HEK293 (cell line): ENCODE measurements around the gene CAMKMT.
A peak's percentile ranks its signal among the peaks of the same experiment; 100 is the strongest.
"Not testable (repeated sequence)": the region's sequence is repeated elsewhere in the genome, so short reads cannot be mapped to it uniquely, and the experiment has no call there.

Experiments used
- CTCF ChIA-PET: fragments of 350-600 bp; formaldehyde crosslinking; extraction: SDS; loops from one replicate; lab custom pipeline; 2021; ENCODE audit warnings: antibody characterized with exemption; lab: Yijun Ruan, JAX
- POLR2A ChIA-PET: fragments of 300-600 bp; formaldehyde crosslinking; extraction: SDS; loops from one replicate; lab custom pipeline; 2020; ENCODE audit warnings: antibody characterized with exemption, inconsistent platforms; lab: Yijun Ruan, JAX
- H3K27ac ChIP-seq: fragments of 200-500 bp; sonication (Bioruptor generic); 2 replicates; pipeline ENCODE4 v1.5.1; 2014; ENCODE audit warnings: low read depth, low read length, control low read depth, inconsistent platforms; ENCODE audit errors: extremely low read depth
- H3K36me3 ChIP-seq, 2 experiments: fragments of 200-500 bp in 1 of 2; sonication (Bioruptor generic) in 1 of 2; 1 replicate in 1 of 2; 2 replicates in 1 of 2; pipeline ENCODE4 v1.5.1; 2014 to 2017; ENCODE audit warnings: inconsistent platforms in 2 of 2, low read length in 2 of 2; ENCODE audit not compliant: control insufficient read depth in 2 of 2, insufficient read depth in 1 of 2
- H3K4me1 ChIP-seq: fragments of 200-500 bp; sonication (Bioruptor generic); 2 replicates; pipeline ENCODE4 v1.5.1; 2014; ENCODE audit warnings: mild to moderate bottlenecking, low read length, inconsistent platforms; ENCODE audit not compliant: control insufficient read depth, insufficient read depth
- H3K4me3 ChIP-seq: 2 replicates; pipeline ENCODE4 v1.5.1; 2011; ENCODE audit warnings: low read depth, mild to moderate bottlenecking, control low read depth, low read length, moderate library complexity
- H3K9me3 ChIP-seq: fragments of 200-500 bp; sonication (Bioruptor generic); 2 replicates; pipeline ENCODE4 v1.5.1; 2014; ENCODE audit warnings: low read depth, low read length, inconsistent platforms; ENCODE audit not compliant: control insufficient read depth, insufficient read depth
- BCL11A ChIP-seq: fragments of 450-650 bp; formaldehyde crosslinking; IDR thresholded peaks from 2 replicates; pipeline ENCODE4 v1.5.1; 2016; ENCODE audit warnings: low read depth, missing biosample characterization, missing genetic modification characterization
- HOXA7 ChIP-seq: sonication (generic); formaldehyde crosslinking; IDR thresholded peaks from 2 replicates; pipeline ENCODE4 v1.8.1; 2022; ENCODE audit warnings: missing genetic modification reagents, borderline replicate concordance
- KLF17 ChIP-seq: fragments of 450-650 bp; formaldehyde crosslinking; IDR thresholded peaks from 2 replicates; pipeline ENCODE4 v1.5.1; 2016; ENCODE audit warnings: missing biosample characterization, missing genetic modification characterization
- KLF9 ChIP-seq: fragments of 450-650 bp; formaldehyde crosslinking; IDR thresholded peaks from 2 replicates; pipeline ENCODE4 v1.5.1; 2016; ENCODE audit warnings: missing biosample characterization, missing genetic modification characterization, low read depth
- MZF1 ChIP-seq: fragments of 450-650 bp; formaldehyde crosslinking; IDR thresholded peaks from 2 replicates; pipeline ENCODE4 v1.5.1; 2017; ENCODE audit warnings: missing biosample characterization, missing genetic modification characterization, borderline replicate concordance
- SCRT2 ChIP-seq: fragments of 450-650 bp; formaldehyde crosslinking; IDR thresholded peaks from 2 replicates; pipeline ENCODE4 v1.5.1; 2016; ENCODE audit warnings: missing biosample characterization, missing genetic modification characterization
- SETDB1 ChIP-seq: IDR thresholded peaks from one replicate; pipeline ENCODE4 v1.6.1; 2017; ENCODE audit warnings: mild to moderate bottlenecking, low read length, moderate library complexity, mixed read lengths; ENCODE audit not compliant: insufficient read length
- ZBTB8A ChIP-seq: fragments of 450-650 bp; formaldehyde crosslinking; IDR thresholded peaks from 2 replicates; pipeline ENCODE4 v1.5.1; 2016; ENCODE audit warnings: missing biosample characterization, missing genetic modification characterization
- ZNF10 ChIP-seq: fragments of 450-650 bp; formaldehyde crosslinking; IDR thresholded peaks from 2 replicates; pipeline ENCODE4 v1.5.1; 2017; ENCODE audit warnings: missing biosample characterization, missing genetic modification characterization
- ZNF132 ChIP-seq: fragments of 450-650 bp; formaldehyde crosslinking; IDR thresholded peaks from 2 replicates; pipeline ENCODE4 v1.5.1; 2017; ENCODE audit warnings: missing biosample characterization, missing genetic modification characterization, borderline replicate concordance
- ZNF146 ChIP-seq: fragments of 450-650 bp; formaldehyde crosslinking; IDR thresholded peaks from 2 replicates; pipeline ENCODE4 v1.5.1; 2016; ENCODE audit warnings: missing biosample characterization, missing genetic modification characterization
- ZNF19 ChIP-seq: fragments of 450-650 bp; formaldehyde crosslinking; IDR thresholded peaks from 2 replicates; pipeline ENCODE4; 2016; ENCODE audit warnings: missing biosample characterization, missing genetic modification characterization, low read depth
- ZNF302 ChIP-seq: fragments of 450-650 bp; formaldehyde crosslinking; IDR thresholded peaks from 2 replicates; pipeline ENCODE4 v1.5.1; 2016; ENCODE audit warnings: missing biosample characterization, missing genetic modification characterization, low read depth
- ZNF600 ChIP-seq: fragments of 450-650 bp; formaldehyde crosslinking; IDR thresholded peaks from 2 replicates; pipeline ENCODE4 v1.5.1; 2016; ENCODE audit warnings: missing biosample characterization, missing genetic modification characterization
- ZNF610 ChIP-seq: fragments of 450-650 bp; formaldehyde crosslinking; IDR thresholded peaks from 2 replicates; pipeline ENCODE4 v1.5.1; 2016; ENCODE audit warnings: missing biosample characterization, missing genetic modification characterization, borderline replicate concordance
- ZNF658 ChIP-seq: fragments of 450-650 bp; formaldehyde crosslinking; IDR thresholded peaks from 2 replicates; pipeline ENCODE4; 2016; ENCODE audit warnings: missing biosample characterization, missing genetic modification characterization
- ZNF664 ChIP-seq: fragments of 450-650 bp; formaldehyde crosslinking; IDR thresholded peaks from 2 replicates; pipeline ENCODE4 v1.5.1; 2016; ENCODE audit warnings: missing biosample characterization, missing genetic modification characterization
- ZSCAN18 ChIP-seq: fragments of 450-650 bp; formaldehyde crosslinking; IDR thresholded peaks from 2 replicates; pipeline ENCODE4 v1.5.1; 2016; ENCODE audit warnings: missing biosample characterization, missing genetic modification characterization
- TF ChIP-seq, protein P1 (sequence below): fragments of 450-650 bp; formaldehyde crosslinking; IDR thresholded peaks from 2 replicates; pipeline ENCODE4 v1.5.1; 2016; ENCODE audit warnings: missing biosample characterization, missing genetic modification characterization

CAMKMT gene

GRCh38 chr2:44582363-44583008 is 220.7 kb downstream of the CAMKMT start:
- peaks cover 9% of the 10 kb centered on the region for H3K4me1 ChIP-seq
- H3K27ac ChIP-seq = no peak overlapping the region
- no peak overlapping the region for H3K4me3 ChIP-seq
- no peaks in the 10 kb centered on the region for H3K36me3 ChIP-seq
- ChIA-PET CTCF (interaction anchor here (1.7 kb wide), 1 partner anchor 22 kb away, joined by 4 read pairs; no protein-coding TSS in a partner anchor), POLR2A (no interaction called here)
- no peak for TF ChIP-seq ZNF664 (tag by site-specific recombination)
- TF ChIP-seq BCL11A = no peak
- no peak for TF ChIP-seq KLF17 (tag by site-specific recombination)
- TF ChIP-seq ZNF658 (tag by site-specific recombination) = no peak
- TF ChIP-seq ZNF610 (tag by site-specific recombination) = no peak
- no peak for TF ChIP-seq MZF1 (tag by site-specific recombination)
- no peak for TF ChIP-seq KLF9 (tag by site-specific recombination)
- no peak for TF ChIP-seq ZNF132
- TF ChIP-seq ZSCAN18 = no peak
- no peak for TF ChIP-seq HOXA7 (CRISPR knock-in tag)
- TF ChIP-seq ZNF302 (tag by site-specific recombination) = no peak
- no peak for TF ChIP-seq SETDB1
- no peak for TF ChIP-seq SCRT2 (tag by site-specific recombination)
- TF ChIP-seq ZNF19 = no peak
- no peak for TF ChIP-seq ZBTB8A (tag by site-specific recombination)
- TF ChIP-seq ZNF10 = no peak
- no peak for TF ChIP-seq ZNF600
- TF ChIP-seq, protein P1, sequence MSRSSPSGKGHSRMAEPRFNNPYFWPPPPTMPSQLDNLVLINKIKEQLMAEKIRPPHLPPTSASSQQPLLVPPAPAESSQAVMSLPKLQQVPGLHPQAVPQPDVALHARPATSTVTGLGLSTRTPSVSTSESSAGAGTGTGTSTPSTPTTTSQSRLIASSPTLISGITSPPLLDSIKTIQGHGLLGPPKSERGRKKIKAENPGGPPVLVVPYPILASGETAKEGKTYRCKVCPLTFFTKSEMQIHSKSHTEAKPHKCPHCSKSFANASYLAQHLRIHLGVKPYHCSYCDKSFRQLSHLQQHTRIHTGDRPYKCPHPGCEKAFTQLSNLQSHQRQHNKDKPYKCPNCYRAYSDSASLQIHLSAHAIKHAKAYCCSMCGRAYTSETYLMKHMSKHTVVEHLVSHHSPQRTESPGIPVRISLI = no peak
- no peaks in the 10 kb centered on the region for H3K9me3 ChIP-seq

GRCh38 chr2:44595615-44596014 is 233.9 kb downstream of the CAMKMT start:
- H3K4me1 ChIP-seq, H3K9me3 ChIP-seq, H3K36me3 ChIP-seq, H3K27ac ChIP-seq, H3K4me3 ChIP-seq, POLR2A ChIA-PET: not testable (repeated sequence)
- TF ChIP-seq ZNF146 (tag by site-specific recombination) = peak; percentile 73; the same call in 1 of the 2 replicates
- CTCF ChIA-PET = interaction anchor here (0.6 kb wide), 1 partner anchor 9 kb away, joined by 3 read pairs; no protein-coding TSS in a partner anchor
